GM18873 (cell line): ENCODE results near the gene ANG.

Experiments used
- ATAC-seq: cut with Tn5 transposase; IDR thresholded peaks from one replicate; pipeline ENCODE4 v1.9.1; 2021; ENCODE audit warnings: mild to moderate bottlenecking, moderate library complexity, moderate number of reproducible peaks; ENCODE audit not compliant: unreplicated experiment, low FRiP score

The ANG gene

GRCh38 chr14:20671597-20672283 is 16.8 kb upstream of the ANG start:
- no peak for ATAC-seq

- ATAC-seq: no peak
Measured at GRCh38 chr14:20675669-20676068, 12.9 kb upstream of the ANG start.

GRCh38 chr14:20676072-20676471 is 12.5 kb upstream of the ANG start:
- no peak for ATAC-seq

- no peak for ATAC-seq
Measured at GRCh38 chr14:20679907-20680306, 8.7 kb upstream of the ANG start.

GRCh38 chr14:20680363-20680762 is 8.2 kb upstream of the ANG start:
- no peak for ATAC-seq

- peak; percentile 23 for ATAC-seq
Measured at GRCh38 chr14:20680843-20681347, 7.7 kb upstream of the ANG start.

- ATAC-seq: peak; percentile 22
Measured at GRCh38 chr14:20681348-20682126, 7.0 kb upstream of the ANG start.

GRCh38 chr14:20682127-20682434 is 6.5 kb upstream of the ANG start:
- no peak for ATAC-seq

- ATAC-seq: peak; percentile 41
Measured at GRCh38 chr14:20682435-20683124, 6.0 kb upstream of the ANG start.

- peak; percentile 17 for ATAC-seq
Measured at GRCh38 chr14:20683125-20683890, 5.3 kb upstream of the ANG start.

GRCh38 chr14:20683891-20684661 is 4.5 kb upstream of the ANG start, which contains the start of gene RNASE4:
TSS of gene RNASE4 (plus strand) at chr14:20684560. CDS start at chr14:20699372, 14,812 bp downstream.
- no peak for ATAC-seq

GRCh38 chr14:20684662-20685456 is 3.7 kb upstream of the ANG start:
- ATAC-seq: no peak

- no peak for ATAC-seq
Measured at GRCh38 chr14:20686386-20687143, 2.0 kb upstream of the ANG start.

GRCh38 chr14:20687362-20688166 is 1.0 kb upstream of the ANG start:
- ATAC-seq: no peak

- ATAC-seq: peak; percentile 62
Measured at GRCh38 chr14:20690848-20691640, 2.5 kb downstream of the ANG start.

GRCh38 chr14:20692116-20692751 is 3.7 kb downstream of the ANG start:
- no peak for ATAC-seq
